Nephron (organoid): ENCODE data around the gene FEM1C.

Experiments used
- H3K27ac Mint-ChIP-seq, 3 experiments: 2 replicates each; pipeline ENCODE4 v1.8.0; 2020; ENCODE audit warnings: mixed read lengths in 3 of 3, mild to moderate bottlenecking in 2 of 3, moderate library complexity in 1 of 3
- H3K27me3 Mint-ChIP-seq: 2 replicates; pipeline ENCODE4 v1.8.0; 2021; ENCODE audit warnings: low read depth, mild to moderate bottlenecking, moderate library complexity, mixed read lengths
- H3K36me3 Mint-ChIP-seq: 2 replicates; pipeline ENCODE4 v1.8.0; 2020; ENCODE audit warnings: low read depth, mixed read lengths
- H3K4me1 Mint-ChIP-seq: 2 replicates; pipeline ENCODE4 v1.8.0; 2020; ENCODE audit warnings: mixed read lengths
- H3K4me3 Mint-ChIP-seq, 3 experiments: 2 replicates each; pipeline ENCODE4 v1.8.0; 2020; ENCODE audit warnings: mild to moderate bottlenecking in 3 of 3, mixed read lengths in 3 of 3, moderate library complexity in 2 of 3
- H3K9me3 Mint-ChIP-seq: 2 replicates; pipeline ENCODE4 v1.8.0; 2020; ENCODE audit warnings: mixed read lengths
- TF ChIP-seq, protein P1 (sequence below), 3 experiments: fragments of 200-600 bp; sonication (generic); IDR thresholded peaks; one replicate each; pipeline ENCODE4 v1.5.0; 2021; ENCODE audit warnings: antibody characterized with exemption in 3 of 3; ENCODE audit not compliant: unreplicated experiment in 3 of 3

The FEM1C gene

DNA sequence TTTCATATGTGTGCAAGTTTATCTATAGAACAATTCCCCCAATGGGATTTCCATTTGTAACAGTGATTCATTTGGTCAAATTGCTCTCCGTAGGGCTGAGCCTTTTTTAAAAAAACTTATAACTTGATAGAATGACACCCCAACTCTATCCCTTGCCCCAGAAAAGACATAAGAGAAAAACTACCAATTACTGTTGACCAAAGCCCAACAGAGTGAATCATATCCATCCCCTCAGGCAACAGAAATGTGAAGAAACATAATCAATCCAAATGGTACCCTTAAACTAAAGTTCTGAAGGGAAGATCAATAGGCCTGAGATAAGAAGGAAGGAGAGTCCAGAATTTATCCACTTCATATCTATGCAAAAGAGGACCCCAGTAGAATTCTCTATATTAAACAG lies 39.9 kb upstream of the FEM1C start:
- H3K27me3 Mint-ChIP-seq: no peaks in the 10 kb centered on the region
- TF ChIP-seq, protein P1, sequence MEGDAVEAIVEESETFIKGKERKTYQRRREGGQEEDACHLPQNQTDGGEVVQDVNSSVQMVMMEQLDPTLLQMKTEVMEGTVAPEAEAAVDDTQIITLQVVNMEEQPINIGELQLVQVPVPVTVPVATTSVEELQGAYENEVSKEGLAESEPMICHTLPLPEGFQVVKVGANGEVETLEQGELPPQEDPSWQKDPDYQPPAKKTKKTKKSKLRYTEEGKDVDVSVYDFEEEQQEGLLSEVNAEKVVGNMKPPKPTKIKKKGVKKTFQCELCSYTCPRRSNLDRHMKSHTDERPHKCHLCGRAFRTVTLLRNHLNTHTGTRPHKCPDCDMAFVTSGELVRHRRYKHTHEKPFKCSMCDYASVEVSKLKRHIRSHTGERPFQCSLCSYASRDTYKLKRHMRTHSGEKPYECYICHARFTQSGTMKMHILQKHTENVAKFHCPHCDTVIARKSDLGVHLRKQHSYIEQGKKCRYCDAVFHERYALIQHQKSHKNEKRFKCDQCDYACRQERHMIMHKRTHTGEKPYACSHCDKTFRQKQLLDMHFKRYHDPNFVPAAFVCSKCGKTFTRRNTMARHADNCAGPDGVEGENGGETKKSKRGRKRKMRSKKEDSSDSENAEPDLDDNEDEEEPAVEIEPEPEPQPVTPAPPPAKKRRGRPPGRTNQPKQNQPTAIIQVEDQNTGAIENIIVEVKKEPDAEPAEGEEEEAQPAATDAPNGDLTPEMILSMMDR (IDR thresholded peaks at IDR 0.05; ENCODE audit: unreplicated experiment in 3 of 3): no peak
- H3K36me3 Mint-ChIP-seq: no peaks in the 10 kb centered on the region
- no peaks in the 10 kb centered on the region for H3K9me3 Mint-ChIP-seq
- H3K4me1 Mint-ChIP-seq: no peaks in the 10 kb centered on the region
- H3K27ac Mint-ChIP-seq: no peak overlapping the region
- H3K4me3 Mint-ChIP-seq: no peak overlapping the region

DNA sequence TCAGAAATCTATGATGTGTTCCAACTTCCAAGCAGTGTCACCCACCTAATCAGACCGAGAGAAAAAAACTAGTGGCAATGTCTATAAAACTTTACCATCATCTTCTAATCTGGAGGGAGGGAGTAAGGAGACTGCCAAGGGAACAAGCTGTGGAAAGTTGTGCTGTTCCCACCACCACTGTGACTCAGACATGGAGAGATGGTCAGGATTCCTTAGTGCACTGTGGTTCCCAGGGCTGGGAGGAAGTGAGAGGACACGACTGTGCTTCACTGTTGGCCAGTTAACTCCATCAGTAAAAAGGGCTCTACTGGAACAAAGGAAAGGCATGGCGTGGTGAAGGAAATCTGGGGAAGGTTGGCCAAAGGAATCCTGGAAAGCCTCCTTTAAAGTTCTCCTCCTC lies 38.9 kb upstream of the FEM1C start:
- TF ChIP-seq, protein P1 (IDR thresholded peaks at IDR 0.05; ENCODE audit: unreplicated experiment in 3 of 3): no peak
- no peaks in the 10 kb centered on the region for H3K9me3 Mint-ChIP-seq
- no peaks in the 10 kb centered on the region for H3K4me1 Mint-ChIP-seq
- H3K36me3 Mint-ChIP-seq: no peaks in the 10 kb centered on the region
- H3K27me3 Mint-ChIP-seq: no peaks in the 10 kb centered on the region
- H3K4me3 Mint-ChIP-seq: no peak overlapping the region
- H3K27ac Mint-ChIP-seq: no peak overlapping the region

DNA sequence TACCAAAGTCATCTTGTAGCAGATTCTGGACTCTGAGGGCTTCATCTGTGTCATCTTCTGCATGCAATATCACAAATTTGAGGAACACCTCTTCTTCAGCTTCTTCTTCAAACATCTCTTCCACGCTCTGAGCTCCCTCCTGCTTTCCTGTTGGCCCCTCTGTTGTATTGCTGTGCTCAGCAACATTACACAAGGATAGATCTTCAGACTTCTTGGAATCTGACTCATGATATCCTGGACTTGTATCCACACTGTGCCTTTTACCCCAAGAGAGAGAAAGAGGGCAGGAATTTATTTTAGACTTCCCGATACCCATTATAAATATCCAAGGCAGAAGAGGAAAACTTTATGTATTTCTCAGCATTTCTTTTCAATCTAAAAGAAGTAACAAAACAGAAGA lies 36.4 kb upstream of the FEM1C start:
- Mint-ChIP-seq H3K9me3 (peaks cover 8% of the 10 kb centered on the region), H3K36me3 (no peaks in the 10 kb centered on the region), H3K27ac (no peak overlapping the region), H3K27me3 (no peaks in the 10 kb centered on the region), H3K4me1 (no peaks in the 10 kb centered on the region), H3K4me3 (no peak overlapping the region)
- TF ChIP-seq, protein P1 (IDR thresholded peaks at IDR 0.05; ENCODE audit: unreplicated experiment in 3 of 3): no peak

DNA sequence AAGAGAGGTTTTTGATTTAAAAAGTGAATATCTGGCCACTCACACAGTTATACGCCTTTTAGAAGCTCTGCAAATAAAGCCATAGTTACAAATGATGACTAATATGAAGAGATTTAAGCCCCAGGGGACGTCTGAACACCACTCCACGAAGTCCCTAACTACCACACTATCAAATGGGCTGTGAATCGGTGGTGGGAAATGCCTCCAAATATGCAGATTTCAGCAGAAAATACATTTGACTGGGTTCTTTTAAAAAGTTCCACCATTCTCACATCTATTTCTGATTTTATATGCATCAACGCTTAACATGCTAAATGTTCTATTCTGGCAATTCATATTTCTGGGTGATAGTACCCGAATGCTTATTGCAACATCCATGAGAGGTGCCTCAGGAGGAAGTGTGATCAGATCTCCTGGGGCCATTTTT lies 35.2 kb upstream of the FEM1C start:
- no peaks in the 10 kb centered on the region for H3K4me1 Mint-ChIP-seq
- H3K27me3 Mint-ChIP-seq: no peaks in the 10 kb centered on the region
- H3K36me3 Mint-ChIP-seq: no peaks in the 10 kb centered on the region
- H3K27ac Mint-ChIP-seq: no peak overlapping the region
- TF ChIP-seq, protein P1 (IDR thresholded peaks at IDR 0.05; ENCODE audit: unreplicated experiment in 3 of 3): no peak
- no peak overlapping the region for H3K4me3 Mint-ChIP-seq
- H3K9me3 Mint-ChIP-seq: peaks cover 8% of the 10 kb centered on the region

DNA sequence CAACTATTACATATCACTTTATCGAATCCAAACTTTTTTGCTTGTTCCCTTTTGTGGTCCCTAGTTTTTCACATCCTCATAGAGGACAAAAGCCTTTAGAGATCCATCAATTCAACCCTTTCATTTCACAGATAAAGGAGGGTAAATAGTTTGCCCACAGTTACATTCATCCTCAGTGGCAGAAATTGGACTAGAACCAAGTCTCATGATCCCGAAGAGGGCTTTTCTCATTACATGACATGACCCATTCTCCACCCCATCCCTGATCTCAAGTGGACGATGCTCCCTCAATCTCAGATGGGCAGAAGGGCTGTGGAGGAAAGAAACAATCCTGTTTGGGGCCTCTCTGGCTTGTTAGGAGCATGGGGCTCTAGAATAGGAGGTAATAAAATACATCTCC lies 34.6 kb upstream of the FEM1C start:
- Mint-ChIP-seq H3K9me3 (peaks cover 8% of the 10 kb centered on the region), H3K36me3 (no peaks in the 10 kb centered on the region), H3K4me1 (no peaks in the 10 kb centered on the region), H3K27ac (no peak overlapping the region), H3K4me3 (no peak overlapping the region), H3K27me3 (no peaks in the 10 kb centered on the region)
- TF ChIP-seq, protein P1 (IDR thresholded peaks at IDR 0.05; ENCODE audit: unreplicated experiment in 3 of 3): no peak

DNA sequence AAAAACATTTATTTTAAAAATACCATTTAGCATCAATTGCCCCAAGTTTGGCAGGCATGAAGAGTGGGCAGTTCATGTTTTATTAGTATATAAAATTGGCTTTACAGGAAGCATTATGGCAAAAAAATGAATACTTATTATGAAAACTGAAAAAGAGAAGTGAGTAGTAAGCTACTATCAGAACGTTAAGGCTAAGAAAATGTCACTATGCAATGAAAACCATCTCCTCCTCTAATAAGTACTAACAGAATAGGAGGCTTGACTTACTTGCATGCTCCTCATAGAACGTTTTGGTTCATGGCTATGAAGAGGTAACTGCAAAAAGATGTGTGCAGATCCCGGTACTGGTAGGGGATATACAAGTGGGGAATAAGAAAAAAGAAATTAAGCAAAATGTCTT lies 34.1 kb upstream of the FEM1C start:
- Mint-ChIP-seq H3K27ac (no peak overlapping the region), H3K36me3 (no peaks in the 10 kb centered on the region), H3K9me3 (peaks cover 8% of the 10 kb centered on the region), H3K4me3 (no peak overlapping the region), H3K4me1 (no peaks in the 10 kb centered on the region), H3K27me3 (no peaks in the 10 kb centered on the region)
- TF ChIP-seq, protein P1 (IDR thresholded peaks at IDR 0.05; ENCODE audit: unreplicated experiment in 3 of 3): no peak
